GM13977 (cell line): Measurements from ENCODE around the gene MPC2.

ENCODE experiments used
- DNase-seq: peaks from one replicate; pipeline ENCODE4 v3.0.0; 2012; ENCODE audit warnings: low spot score
- CTCF ChIP-seq: IDR thresholded peaks from 2 replicates; pipeline ENCODE4 v1.5.1; 2012; ENCODE audit warnings: mild to moderate bottlenecking, control low read depth; ENCODE audit not compliant: insufficient read depth; ENCODE audit errors: extremely low read depth, missing control alignments
- in situ Hi-C: fragments of 300-500 bp; cut with MboI; formaldehyde crosslinking; loops from one replicate; pipeline ENCODE4 v1.12.0; 2022; ENCODE audit warnings: low sequenced_read_pairs, low pct_unique_long_range_greater_than_20kb, mixed read lengths, inconsistent platforms; ENCODE audit not compliant: unreplicated experiment

MPC2 gene

GRCh38 chr1:167922611-167923074, 14.2 kb downstream of the MPC2 start:
- DNase-seq: no peak
- in situ Hi-C loops: no loop called here
- no peak for TF ChIP-seq CTCF

- no peak for TF ChIP-seq CTCF
- in situ Hi-C loops: no loop called here
Observed at GRCh38 chr1:167922023-167922422, 14.8 kb downstream of the MPC2 start.

GRCh38 chr1:167916766-167917511, 19.9 kb downstream of the MPC2 start:
- no peak for DNase-seq
- in situ Hi-C loops: no loop called here
- TF ChIP-seq CTCF: no peak

More at GRCh38 chr1:167922023-167922422, 14.8 kb downstream of the MPC2 start:
- DNase-seq: peak; percentile 36

- in situ Hi-C loops: no loop called here
- no peak for TF ChIP-seq CTCF
- no peak for DNase-seq
Observed at GRCh38 chr1:167915569-167915968, 21.3 kb downstream of the MPC2 start.

- in situ Hi-C loops: no loop called here
- TF ChIP-seq CTCF: no peak
- no peak for DNase-seq
Observed at GRCh38 chr1:167913895-167914496, 22.9 kb downstream of the MPC2 start, which contains the start of gene ADCY10. TSS of gene ADCY10 (minus strand) at chr1:167914134. CDS start at chr1:167905140, 8,994 bp downstream.

- no peak for TF ChIP-seq CTCF
- in situ Hi-C loops: no loop called here
- no peak for DNase-seq
Observed at GRCh38 chr1:167912294-167912693, 24.6 kb downstream of the MPC2 start.
